HG02970 (cell line): ENCODE data around the gene SEC16A.

Experiments
- ATAC-seq: cut with Tn5 transposase; IDR thresholded peaks from one replicate; pipeline ENCODE4 v1.9.1; 2021; ENCODE audit warnings: mild to moderate bottlenecking, moderate library complexity, moderate number of reproducible peaks; ENCODE audit not compliant: unreplicated experiment, low FRiP score

The SEC16A gene

DNA sequence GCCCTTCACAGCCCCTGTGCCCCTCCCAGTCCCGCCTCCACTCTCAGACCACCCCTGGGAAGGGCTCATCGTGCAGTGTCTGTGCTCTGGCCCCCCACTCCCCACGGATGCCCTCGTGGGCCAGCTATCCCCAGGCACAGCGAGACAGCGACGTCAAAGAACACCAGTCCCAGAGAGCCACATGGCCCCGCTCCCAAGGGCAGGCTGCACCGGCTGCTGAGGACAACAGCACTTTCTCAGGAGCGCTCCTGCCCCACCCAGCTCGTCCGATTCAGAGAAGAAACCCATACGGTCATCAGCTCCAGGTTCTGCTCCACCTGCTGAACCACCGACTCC is 78.1 kb downstream of the SEC16A start:
- ATAC-seq, result no peak

DNA sequence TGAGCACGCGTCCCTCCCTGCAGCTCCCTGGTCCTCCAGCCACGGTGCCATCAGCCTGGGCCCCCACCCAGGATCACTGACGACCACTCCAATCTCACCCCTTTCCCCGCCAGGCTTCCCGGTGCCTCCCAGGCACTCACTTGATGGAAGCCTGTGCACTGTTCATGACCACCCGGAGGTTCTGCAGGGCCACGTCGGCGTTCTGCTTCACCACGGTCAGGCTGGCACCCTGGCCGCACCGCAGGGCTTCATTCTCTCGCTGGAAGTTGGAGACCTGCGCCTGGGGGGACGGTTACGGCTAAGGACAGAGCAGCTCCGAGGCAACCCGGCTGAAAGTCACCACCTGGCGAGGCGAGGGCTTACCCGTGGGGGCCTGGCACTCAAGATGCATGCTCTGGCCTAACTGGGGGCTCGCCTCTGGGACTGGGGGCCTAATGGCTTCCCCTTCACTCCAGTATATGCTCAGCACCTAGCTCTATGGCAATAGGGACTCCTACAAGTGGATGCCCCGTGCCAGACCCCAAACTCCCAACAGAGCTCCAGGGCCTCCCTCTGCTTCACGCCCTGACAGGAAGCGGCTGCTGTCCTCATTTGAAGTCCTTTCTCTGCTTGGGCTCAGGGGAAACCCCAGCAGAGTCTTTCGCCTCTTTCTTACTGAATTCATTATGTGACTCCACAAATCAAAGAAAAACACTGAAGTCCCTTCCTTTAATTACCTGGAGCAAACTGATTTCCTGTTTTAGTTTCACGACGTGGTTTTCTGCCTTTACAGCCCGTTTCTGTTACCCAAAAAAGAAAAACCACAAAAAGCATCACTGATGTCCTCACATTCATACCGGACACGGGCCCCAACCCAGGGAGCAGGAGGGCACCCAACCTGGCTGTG is 78.7 kb downstream of the SEC16A start:
- no peak for ATAC-seq

DNA sequence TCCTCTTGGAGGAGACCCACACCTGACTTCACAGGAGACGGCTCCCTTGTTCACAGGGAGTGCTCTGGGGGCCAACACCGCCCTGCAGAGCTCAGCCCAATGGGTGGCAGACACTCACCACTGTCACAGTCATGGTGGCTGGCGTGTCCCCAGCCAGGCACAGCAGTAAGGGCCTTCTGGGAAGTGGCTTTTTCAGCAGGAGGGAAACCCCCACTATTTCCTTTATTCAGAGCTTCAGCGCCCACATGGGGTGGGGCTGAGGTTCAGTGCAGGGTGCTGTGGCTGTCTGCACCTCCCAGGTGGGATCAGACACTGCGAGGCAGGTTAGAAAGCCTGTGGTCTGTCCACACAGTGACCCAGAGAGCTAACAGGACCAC is 79.3 kb downstream of the SEC16A start:
- ATAC-seq, result no peak

DNA sequence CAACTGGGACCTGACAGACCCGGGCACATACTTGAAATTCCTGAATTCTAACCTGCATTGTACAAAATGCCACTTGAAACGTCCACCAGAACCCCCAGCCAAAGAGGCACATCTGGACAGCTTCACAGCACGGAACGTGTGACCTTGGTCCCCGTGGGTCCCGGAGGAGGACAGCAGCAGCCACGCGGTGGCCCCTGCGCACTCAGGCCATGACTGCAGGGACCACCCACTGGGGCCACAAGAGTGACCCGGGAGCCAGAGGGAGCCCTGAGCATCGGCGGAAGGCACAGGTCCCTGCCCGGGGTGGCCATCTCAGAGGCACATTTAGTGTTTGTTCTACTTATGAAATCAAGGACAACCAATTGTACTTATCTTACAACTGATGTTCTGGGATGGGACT is 80.8 kb downstream of the SEC16A start:
- ATAC-seq, result no peak

DNA sequence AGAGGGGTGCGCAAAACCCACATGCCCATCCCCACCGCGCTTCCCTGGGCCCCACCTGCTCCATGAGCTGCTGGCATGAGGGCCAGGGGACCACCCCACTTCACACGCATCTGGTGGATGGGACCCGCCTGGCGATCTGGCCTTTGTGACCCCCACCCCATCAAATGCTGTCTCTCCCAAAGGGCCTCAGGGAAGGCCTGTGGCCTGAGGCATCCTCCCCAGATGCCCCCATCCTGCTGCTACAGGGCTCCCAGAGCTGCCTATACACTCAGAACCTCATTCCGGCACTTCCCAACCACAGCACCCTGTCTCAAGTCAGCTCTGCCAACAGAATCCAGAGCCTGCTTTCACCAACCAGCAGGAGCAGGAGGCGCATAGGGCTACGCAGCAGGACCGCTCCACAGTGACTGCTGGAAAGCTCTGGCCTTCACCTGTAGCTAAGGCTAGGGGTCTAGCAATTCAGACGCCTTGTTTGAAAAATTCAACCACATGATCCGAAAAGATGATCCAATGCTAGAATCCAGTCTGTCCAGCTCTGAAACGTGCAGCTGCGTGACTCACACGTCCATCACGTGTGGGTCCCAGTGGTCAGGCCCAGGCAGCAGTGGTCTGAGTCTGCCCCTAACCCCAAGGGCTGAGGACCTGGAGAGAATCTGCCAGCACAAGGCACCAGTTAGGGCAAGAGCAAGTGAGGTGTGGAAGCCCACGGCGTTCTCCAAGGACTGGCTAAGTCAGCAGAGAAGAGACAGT is 81.5 kb downstream of the SEC16A start:
- ATAC-seq, result no peak

DNA sequence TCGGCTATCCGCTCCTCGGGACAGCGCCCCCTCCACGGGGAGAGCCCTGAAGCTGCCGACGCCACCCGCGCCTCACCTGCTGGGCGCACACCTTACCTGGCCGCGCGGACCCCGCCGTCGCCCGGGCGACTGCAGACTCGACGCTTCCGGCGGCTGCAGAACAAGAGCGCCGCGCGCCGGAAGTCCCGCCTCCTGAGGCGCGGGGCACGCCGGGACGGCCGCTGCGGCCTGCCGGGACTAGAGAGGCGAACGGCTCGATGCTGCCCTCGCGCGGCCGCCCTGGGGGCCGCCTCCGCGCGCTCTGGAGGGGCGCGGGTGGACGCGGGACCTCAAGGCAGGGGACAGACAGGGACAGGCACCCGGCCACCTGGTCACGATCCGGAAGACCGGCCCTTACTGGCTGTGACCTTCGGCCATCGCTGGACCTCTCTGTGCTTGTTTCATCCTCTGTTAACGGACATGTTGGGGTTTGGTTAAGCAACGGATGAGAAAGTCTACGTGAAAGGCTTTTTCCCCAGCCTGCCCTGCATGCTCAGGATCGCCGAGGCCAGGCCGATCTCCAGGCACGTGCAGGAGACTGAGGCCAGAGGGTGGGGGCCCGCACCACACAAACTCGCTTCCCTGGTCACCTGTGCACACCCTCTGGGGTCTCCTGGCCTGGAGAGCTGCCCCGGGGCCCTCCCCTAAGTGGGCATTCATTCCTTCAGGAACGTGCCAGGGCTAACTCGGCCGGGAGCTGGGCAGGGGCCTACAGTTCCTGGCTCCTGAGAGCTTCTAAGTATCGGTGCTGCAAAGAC is 82.6 kb downstream of the SEC16A start, which contains the start of gene SNAPC4:
Gene SNAPC4 (minus strand): TSS at position 133 of the 797 bp plus-strand sequence. CDS start 1,742 bp downstream, outside the sequence.
- peak; percentile 67 for ATAC-seq

DNA sequence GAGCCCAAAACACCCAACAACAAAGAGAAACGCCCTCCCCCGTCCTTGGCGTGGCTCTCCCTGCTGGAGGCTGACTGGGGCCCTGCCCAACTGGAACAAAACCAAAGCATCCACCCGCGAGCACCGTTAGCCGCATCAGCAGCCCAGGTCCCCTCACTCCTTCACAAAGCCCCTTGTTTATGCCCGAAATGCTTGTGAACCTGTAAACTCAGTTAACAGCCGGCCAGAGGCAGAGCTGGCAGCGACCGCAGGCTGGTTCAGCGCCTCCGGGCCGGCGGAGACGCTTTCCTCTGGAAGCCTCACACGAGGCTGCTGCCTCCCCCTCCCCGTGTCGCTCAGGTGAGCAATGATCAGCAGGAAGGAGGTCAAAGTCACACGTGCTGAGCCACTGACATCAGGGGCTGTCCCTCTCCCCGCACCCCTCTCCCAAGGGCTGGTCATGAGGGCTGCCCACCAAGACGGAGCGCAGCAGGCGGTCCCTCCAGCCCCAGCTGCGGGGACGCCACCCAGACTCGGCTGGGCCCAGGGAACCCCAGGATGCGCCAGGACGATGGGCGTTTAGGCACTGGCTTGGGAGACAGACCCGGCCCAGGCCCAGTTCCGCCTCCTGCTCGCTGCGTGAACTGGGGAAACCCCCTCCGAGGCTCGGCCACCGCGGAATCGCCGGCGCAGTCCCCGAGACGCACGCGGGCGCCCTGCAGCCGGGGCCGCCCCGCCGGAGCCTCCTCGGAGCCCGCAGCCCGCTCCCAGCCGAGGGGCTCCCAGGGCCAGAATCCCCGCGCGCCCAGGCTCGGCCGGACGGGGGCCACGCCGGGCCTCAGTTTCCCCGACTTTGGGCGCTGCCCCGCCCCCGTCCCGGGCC is 83.4 kb downstream of the SEC16A start:
- ATAC-seq, result peak; percentile 31

DNA sequence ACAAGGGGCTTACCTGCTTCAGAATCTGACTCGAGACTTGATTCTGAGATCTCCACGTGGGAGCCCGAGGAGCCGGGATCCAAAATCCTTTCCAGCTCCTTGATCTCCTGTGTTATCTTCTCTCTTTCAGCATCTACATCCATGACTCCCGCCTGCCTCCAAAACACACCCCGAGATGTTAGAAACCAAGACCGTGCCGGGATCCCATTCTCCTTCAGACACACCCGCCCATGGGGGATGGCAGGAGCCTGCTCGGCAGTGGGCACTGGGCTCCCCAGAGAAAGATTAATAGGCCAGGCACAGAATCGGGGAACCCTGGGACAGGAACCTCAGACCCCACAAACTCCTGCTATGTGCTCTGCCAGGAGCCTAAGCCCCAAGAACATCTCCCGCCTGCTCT is 84.6 kb downstream of the SEC16A start:
- ATAC-seq, result no peak

DNA sequence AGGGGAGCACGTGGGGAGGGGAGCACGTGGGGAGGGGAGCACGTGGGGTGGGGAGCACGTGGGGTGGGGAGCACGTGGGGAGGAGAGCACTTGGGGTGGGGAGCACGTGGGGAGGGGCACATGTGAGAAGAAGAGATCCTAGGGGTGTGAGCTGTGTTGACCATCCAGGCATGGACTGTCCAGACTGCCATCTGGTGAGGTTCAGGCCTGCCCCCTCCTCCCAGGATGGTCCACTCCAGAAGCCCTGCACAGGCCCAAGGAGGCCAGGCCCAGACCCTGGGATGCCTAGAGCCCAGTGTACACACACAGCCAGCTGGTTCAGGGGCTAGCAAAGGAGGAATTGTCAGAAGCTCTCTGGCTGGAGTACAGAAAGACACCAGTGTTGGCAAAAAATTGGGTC is 85.2 kb downstream of the SEC16A start:
- no peak for ATAC-seq

DNA sequence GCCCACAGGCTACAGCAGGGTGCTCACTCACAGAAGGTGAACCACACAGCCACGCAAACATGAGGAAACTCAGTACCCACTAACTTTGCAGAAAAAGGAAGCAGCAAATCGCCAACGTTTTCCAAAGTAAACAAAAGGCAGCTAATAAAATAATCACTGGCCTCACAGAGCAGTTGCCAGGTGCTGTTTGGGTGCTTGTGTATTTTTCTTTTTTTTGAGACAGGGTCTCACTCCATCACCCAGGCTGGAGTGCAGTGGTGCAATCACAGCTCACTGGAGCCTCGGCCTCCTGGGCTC is 86.7 kb downstream of the SEC16A start:
- ATAC-seq, result no peak

DNA sequence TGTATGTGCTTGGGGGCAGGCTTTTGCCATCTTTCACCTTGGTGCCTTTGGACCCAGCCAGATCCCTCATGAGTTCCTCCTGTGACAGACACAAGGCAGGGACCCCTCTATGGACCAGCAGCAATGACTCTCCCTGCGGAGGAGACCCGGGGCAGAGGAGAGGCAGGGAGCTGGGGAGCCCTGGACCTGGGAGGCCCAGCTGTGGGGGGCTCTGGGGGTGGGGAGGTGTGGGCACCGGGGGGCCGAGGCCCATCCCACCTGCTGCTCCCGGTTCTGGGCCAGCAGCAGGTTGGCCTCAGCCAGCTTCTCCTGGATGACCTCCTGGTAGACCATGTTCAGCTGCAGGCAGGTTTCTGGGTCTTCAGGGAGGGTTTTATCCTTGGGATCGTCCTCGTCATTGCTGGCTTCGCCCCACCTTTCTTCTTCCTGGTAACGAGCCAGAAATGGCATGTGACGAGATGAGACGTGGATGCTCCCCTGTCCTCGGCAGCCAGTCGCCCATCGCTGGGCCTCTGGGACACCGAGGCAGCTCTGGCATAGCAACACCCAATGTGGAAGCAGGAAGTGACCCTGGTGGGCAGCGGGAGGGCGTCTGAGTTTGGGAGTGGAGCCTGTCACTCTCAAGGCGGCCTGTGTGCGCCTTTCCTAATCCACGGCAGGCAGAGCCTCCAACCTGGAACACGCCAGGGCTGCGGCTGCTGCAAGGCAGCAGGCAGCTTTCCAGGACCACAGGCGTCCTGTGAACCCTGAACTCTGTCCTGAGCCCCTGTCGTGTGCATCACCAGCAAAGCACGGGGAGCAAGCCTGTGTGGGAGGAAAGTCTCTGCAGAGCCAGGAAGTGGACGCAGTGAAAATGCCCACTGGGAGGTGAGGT is 87.3 kb downstream of the SEC16A start:
- no peak for ATAC-seq

DNA sequence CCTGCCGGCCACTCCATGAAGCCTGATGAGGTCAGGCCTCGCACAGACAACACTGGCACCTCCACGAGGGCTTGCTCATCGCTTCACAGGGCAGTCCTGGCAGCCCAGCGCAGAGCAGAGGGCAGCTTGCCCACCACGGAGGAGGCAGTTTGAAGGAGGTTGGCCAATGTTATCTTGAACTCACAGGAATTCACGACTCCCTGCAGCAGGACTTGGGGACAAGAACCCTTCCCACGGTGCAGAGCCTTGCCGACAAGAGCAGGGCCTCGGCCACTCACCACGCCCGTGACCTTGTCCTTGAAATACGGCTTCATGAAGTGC is 87.9 kb downstream of the SEC16A start:
- no peak for ATAC-seq

DNA sequence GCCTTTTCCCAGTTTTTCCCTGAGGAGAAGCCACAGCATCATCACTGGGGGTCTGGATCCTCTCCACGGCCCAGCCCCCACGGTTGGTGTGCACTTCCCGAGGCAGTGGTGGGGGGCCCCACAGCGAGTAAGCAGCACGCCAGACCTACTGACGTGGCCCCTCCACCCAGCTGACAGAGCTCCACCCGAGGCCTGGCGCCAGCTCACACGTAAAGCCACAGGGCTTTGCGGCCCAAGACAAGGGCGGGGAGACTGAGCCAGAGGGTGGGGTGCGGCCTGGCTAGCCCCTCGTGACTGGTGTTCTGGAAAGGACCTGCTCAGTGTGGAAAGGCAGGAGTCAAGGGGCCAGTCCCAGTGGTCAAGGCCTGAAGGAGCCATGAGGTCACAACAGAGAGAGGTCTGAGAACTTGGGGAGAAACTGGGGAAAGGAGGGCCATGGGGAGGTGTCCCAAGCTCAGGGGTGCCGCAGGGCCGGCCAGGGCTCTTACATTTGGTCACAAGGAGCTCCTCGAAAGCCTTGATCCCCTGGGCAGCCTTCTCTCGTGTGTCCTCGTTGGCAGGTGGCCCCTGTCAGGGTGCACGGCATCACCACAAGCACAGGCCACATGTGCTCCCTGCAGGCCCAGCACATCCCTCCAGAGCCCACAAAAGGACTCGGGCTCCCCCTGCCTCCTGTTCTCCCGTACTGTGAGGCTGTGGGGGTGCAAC is 88.4 kb downstream of the SEC16A start:
- ATAC-seq, result no peak

DNA sequence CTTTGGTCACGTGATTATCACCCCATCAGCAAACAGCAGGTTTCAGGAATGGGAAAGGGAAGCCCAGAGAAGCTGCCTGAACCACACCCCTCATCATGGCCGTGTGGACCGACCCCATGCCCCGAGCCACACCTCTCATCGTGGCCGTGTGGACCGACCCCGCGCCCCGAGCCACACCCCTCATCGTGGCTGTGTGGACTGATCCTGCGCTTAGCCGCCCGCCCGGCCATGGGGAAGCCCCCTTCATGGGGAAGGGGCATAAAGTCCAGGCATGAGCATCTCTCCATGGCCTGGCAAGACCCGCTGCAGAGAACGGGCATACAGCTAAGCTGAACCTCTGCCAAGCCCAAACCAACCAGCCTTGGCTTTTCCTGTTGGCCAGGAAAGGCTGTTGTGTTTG is 89.3 kb downstream of the SEC16A start:
- no peak for ATAC-seq

DNA sequence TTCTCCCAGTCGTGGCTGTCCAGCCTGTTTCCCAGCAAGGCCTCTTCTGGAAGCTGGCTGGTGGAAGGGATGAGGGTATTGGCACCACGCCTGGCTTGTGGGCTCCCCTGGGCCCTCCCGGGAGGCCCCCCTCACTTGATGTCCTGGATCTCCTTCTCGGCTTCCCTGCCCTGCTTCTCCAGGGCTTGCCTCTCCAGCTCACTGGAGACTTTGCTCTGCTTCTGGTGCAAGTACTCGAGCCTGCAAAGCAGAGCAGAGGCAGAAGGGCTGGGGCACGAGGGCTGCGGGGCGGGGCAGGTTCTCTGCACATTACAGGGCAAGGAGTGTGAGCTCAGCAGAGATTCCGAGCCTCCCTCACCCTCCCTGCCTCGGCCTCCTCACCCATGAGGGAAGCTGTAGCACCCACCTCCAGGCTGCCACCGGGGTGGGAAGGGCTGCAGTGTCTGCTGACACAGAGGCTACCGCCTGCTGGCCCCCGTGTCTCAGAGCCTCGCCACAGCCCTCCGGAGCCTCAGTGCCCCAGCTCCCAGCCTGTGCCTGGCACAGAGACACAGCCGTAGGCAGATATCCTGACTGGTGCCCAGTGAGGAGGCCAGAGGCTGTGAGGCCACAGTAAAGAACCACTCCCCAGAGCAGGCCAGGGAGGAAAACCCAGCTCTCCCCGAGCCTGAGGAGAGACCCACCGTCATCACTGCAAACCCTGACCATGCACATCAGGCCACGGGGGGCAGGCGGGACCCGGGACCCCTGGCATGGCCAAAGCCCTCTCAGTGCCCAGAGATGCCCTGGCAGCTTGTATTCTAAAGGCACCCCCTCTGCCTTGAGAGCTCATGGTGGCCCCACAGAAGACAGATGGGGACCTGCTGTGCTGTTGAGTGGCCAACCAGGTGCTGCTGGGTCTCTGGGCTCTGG is 90.0 kb downstream of the SEC16A start:
- no peak for ATAC-seq

DNA sequence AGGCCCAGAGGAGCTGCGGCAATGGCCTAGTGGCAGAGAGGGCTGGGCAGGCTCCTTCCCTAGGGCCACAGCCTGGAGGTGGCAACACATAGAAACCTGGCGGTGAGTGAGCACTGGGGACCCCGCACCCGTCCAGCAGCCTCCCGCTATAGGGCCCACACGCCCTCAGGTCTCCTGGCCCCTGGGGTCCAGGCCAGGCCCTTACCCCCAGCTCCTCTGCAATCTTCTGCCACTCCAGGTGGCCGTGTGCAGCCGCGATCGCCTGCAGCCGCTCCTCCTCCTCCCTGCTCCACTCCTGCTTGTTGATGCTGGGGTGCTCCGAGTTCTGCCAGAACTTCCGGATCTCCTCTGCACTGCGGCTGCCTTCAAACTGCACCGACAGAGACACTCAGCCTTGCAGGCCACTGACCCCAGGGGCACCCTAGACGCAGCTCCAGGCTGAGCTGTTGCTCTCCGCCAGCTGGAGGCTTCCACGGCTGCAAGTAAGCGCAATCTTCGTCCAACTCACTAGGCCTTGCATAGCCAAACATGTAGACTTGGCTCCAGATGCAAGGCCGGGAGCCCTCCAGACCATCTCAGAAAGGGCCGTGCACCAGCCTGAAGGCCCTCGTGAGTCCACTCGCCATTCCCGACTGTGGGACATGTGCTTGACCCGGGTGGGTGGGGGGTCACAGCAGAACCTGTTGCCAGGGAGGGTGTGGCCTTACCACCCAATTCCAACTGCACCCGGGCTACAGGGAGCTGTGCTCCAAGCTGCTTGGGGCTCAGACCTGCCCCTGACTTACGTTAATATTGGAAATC is 90.9 kb downstream of the SEC16A start:
- no peak for ATAC-seq
